Left renal cortex interstitium (tissue), 4 donors: Measurements from ENCODE around the gene LPGAT1. TPM values are rescaled to one million over a fixed set of nuclear protein-coding genes. Genes with fewer than 3 reads are reported as not detected.

Source experiments
- DNase-seq, 4 donors: peaks; one replicate each; pipeline ENCODE4 v3.0.0-alpha.2; 2013; ENCODE audit warnings: low read depth in 4 of 4, low spot score in 2 of 4, missing footprints in 1 of 4
- polyA plus RNA-seq, 4 donors: library from polyadenylated mRNA; unstranded; fragments of 120-200 nt; gene quantifications; one replicate each; pipeline ENCODE4 v1.2.1, GENCODE V29; 2013; ENCODE audit not compliant: insufficient read length in 4 of 4

The LPGAT1 gene
- polyA plus RNA-seq, 4 donors: 22.2 to 30.5 (median 24.4) TPM

GRCh38 chr1:211781260-211781659 is 49.3 kb downstream of the LPGAT1 start:
- DNase-seq: no peak

GRCh38 chr1:211775170-211775569 is 55.4 kb downstream of the LPGAT1 start:
- no peak for DNase-seq

- no peak for DNase-seq
These were observed 65.9 kb downstream of the LPGAT1 start for GRCh38 chr1:211764701-211765100.

- no peak for DNase-seq
These were observed 68.4 kb downstream of the LPGAT1 start for GRCh38 chr1:211762206-211762605.

GRCh38 chr1:211761400-211761799 is 69.2 kb downstream of the LPGAT1 start:
- no peak for DNase-seq

GRCh38 chr1:211756471-211757020 is 74.0 kb downstream of the LPGAT1 start:
- no peak for DNase-seq

- DNase-seq: no peak
These were observed 76.8 kb downstream of the LPGAT1 start for GRCh38 chr1:211753649-211754251.

- DNase-seq: no peak
These were observed 77.5 kb downstream of the LPGAT1 start for GRCh38 chr1:211752951-211753486.

- no peak for DNase-seq
These were observed 78.2 kb downstream of the LPGAT1 start for GRCh38 chr1:211752317-211752716.

GRCh38 chr1:211751438-211751837 is 79.1 kb downstream of the LPGAT1 start:
- no peak for DNase-seq

- DNase-seq: no peak
These were observed 80.0 kb downstream of the LPGAT1 start for GRCh38 chr1:211750599-211750998.

GRCh38 chr1:211749251-211749650 is 81.3 kb downstream of the LPGAT1 start:
- DNase-seq: no peak

GRCh38 chr1:211748810-211749209 is 81.8 kb downstream of the LPGAT1 start:
- DNase-seq: no peak

- no peak for DNase-seq
These were observed 87.6 kb downstream of the LPGAT1 start for GRCh38 chr1:211742889-211743529.

GRCh38 chr1:211742272-211742671 is 88.3 kb downstream of the LPGAT1 start:
- no peak for DNase-seq

- DNase-seq: no peak
These were observed 88.8 kb downstream of the LPGAT1 start for GRCh38 chr1:211741788-211742187.

- no peak for DNase-seq
These were observed 89.4 kb downstream of the LPGAT1 start for GRCh38 chr1:211741116-211741515.

GRCh38 chr1:211739671-211740411 is 90.7 kb downstream of the LPGAT1 start:
- DNase-seq: no peak

GRCh38 chr1:211738691-211739301 is 91.8 kb downstream of the LPGAT1 start:
- no peak for DNase-seq

- DNase-seq: no peak
These were observed 92.4 kb downstream of the LPGAT1 start for GRCh38 chr1:211738096-211738690.
